H1 (cell line): Measurements from ENCODE around the gene PRKN. TPM values are rescaled to one million over a fixed set of nuclear protein-coding genes. Genes with fewer than 3 reads are reported as not detected.

Experiments
- CTCF ChIA-PET: fragments of 300-600 bp; sonication (Branson Sonifier 250); formaldehyde crosslinking; loops from one replicate; lab custom pipeline; 2021; ENCODE audit not compliant: partially characterized antibody; lab: Charles Lee
- POLR2A ChIA-PET: fragments of 300-600 bp; sonication (Branson Sonifier 250); formaldehyde crosslinking; loops from one replicate; lab custom pipeline; 2021; ENCODE audit warnings: inconsistent platforms; ENCODE audit not compliant: partially characterized antibody; lab: Charles Lee
- DNase-seq, 2 experiments: peaks; one replicate each; pipeline versions ENCODE4 v3.0.0 to v3.0.0-alpha.2; 2010 to 2022; ENCODE audit warnings: low spot score in 2 of 2, low read depth in 1 of 2, mixed read lengths in 1 of 2
- FAIRE-seq: peaks from 2 replicates; lab custom pipeline; 2011; peaks lifted over from hg19 to GRCh38; lab: Jason Lieb, UNC
- H2AFZ ChIP-seq: 2 replicates; pipeline ENCODE4 v1.8.1; 2012; ENCODE audit warnings: low read length, inconsistent platforms
- H2AK5ac ChIP-seq: 2 replicates; pipeline ENCODE4 v1.6.1; 2013; ENCODE audit warnings: low read depth, low read length
- H2BK120ac ChIP-seq: replicated peaks from 2 replicates; pipeline ENCODE3; 2013; ENCODE audit warnings: low read depth, low read length, inconsistent platforms
- H2BK12ac ChIP-seq: 2 replicates; pipeline ENCODE4 v1.6.1; 2013; ENCODE audit warnings: low read depth, low read length
- H2BK15ac ChIP-seq: 2 replicates; pipeline ENCODE4 v1.6.1; 2013; ENCODE audit warnings: low read length
- H2BK20ac ChIP-seq: 2 replicates; pipeline ENCODE4 v1.6.1; 2013; ENCODE audit warnings: low read length
- H2BK5ac ChIP-seq: 2 replicates; pipeline ENCODE4 v1.6.1; 2013; ENCODE audit warnings: low read depth, low read length
- H3K14ac ChIP-seq: 2 replicates; pipeline ENCODE4 v1.6.1; 2013; ENCODE audit warnings: inconsistent platforms; ENCODE audit not compliant: insufficient read length
- H3K18ac ChIP-seq: 2 replicates; pipeline ENCODE4 v1.6.1; 2013; ENCODE audit warnings: low read length; ENCODE audit errors: extremely low read depth
- H3K23ac ChIP-seq: 2 replicates; pipeline ENCODE4 v1.6.1; 2013; ENCODE audit warnings: inconsistent platforms; ENCODE audit not compliant: insufficient read length
- H3K23me2 ChIP-seq: 2 replicates; pipeline ENCODE4 v1.6.1; 2013; ENCODE audit warnings: low read depth, low read length
- H3K27ac ChIP-seq: 2 replicates; pipeline ENCODE4 v1.6.1; 2011; ENCODE audit warnings: low read depth, low read length, inconsistent platforms
- H3K27me3 ChIP-seq, 4 experiments: replicated peaks in 1 of 4; 1 replicate in 1 of 4; 2 replicates in 3 of 4; pipeline versions ENCODE4 v1.6.1 to v1.8.1; 2011 to 2013; ENCODE audit warnings: low read length in 3 of 4, mild to moderate bottlenecking in 3 of 4, inconsistent platforms in 2 of 4, mixed read lengths in 2 of 4, moderate library complexity in 1 of 4; ENCODE audit not compliant: control insufficient read depth in 3 of 4, insufficient read depth in 3 of 4; ENCODE audit errors: extremely low read depth in 1 of 4
- H3K36me3 ChIP-seq, 4 experiments: 2 replicates each; pipeline versions ENCODE4 v1.6.1 to v1.8.1; 2011 to 2013; ENCODE audit warnings: mild to moderate bottlenecking in 4 of 4, low read length in 3 of 4, moderate library complexity in 2 of 4, control low read depth in 1 of 4, inconsistent platforms in 1 of 4; ENCODE audit not compliant: insufficient read depth in 4 of 4, control insufficient read depth in 2 of 4
- H3K4ac ChIP-seq: replicated peaks from 2 replicates; pipeline ENCODE3; 2013; ENCODE audit warnings: low read length, low read depth, mixed read lengths, inconsistent platforms; ENCODE audit not compliant: insufficient read length
- H3K4me1 ChIP-seq, 4 experiments: replicated peaks in 1 of 4; 1 replicate in 1 of 4; 2 replicates in 3 of 4; pipeline versions ENCODE4 v1.6.1 to v1.8.1; 2011 to 2013; ENCODE audit warnings: low read length in 3 of 4, inconsistent platforms in 2 of 4, mixed read lengths in 1 of 4; ENCODE audit not compliant: insufficient read depth in 4 of 4, control insufficient read depth in 3 of 4
- H3K4me2 ChIP-seq, 2 experiments: 2 replicates each; pipeline versions ENCODE4 v1.6.1 to v1.8.1; 2011 to 2013; ENCODE audit warnings: low read depth in 2 of 2, low read length in 2 of 2, control low read depth in 1 of 2, inconsistent platforms in 1 of 2, mild to moderate bottlenecking in 1 of 2; ENCODE audit not compliant: insufficient read depth in 1 of 2
- H3K4me3 ChIP-seq, 4 experiments: fragments of 200-600, 300-600 bp in 1 of 4; sonication (generic), shearing (Covaris generic), sonication (Bioruptor Twin) in 1 of 4; 2 replicates each; pipeline versions ENCODE4 v1.5.1 to v1.8.1; 2011 to 2016; ENCODE audit warnings: low read length in 4 of 4, low read depth in 3 of 4, control low read depth in 2 of 4, inconsistent platforms in 2 of 4, mild to moderate bottlenecking in 2 of 4, mixed read lengths in 1 of 4, moderate library complexity in 1 of 4; ENCODE audit not compliant: insufficient read depth in 2 of 4; ENCODE audit errors: extremely low read depth in 1 of 4
- H3K56ac ChIP-seq: replicated peaks from 2 replicates; pipeline ENCODE3; 2013; ENCODE audit warnings: low read depth, mild to moderate bottlenecking, mixed read lengths, low read length, inconsistent platforms; ENCODE audit not compliant: insufficient read length
- H3K79me1 ChIP-seq: 2 replicates; pipeline ENCODE4 v1.6.1; 2013; ENCODE audit warnings: low read depth, low read length, control low read depth
- H3K79me2 ChIP-seq, 2 experiments: 2 replicates each; pipeline versions ENCODE4 v1.6.1 to v1.8.1; 2012 to 2013; ENCODE audit warnings: low read length in 2 of 2, mild to moderate bottlenecking in 2 of 2, inconsistent platforms in 1 of 2; ENCODE audit not compliant: insufficient read depth in 2 of 2, control insufficient read depth in 1 of 2
- H3K9ac ChIP-seq, 4 experiments: replicated peaks in 1 of 4; 1 replicate in 1 of 4; 2 replicates in 3 of 4; pipeline versions ENCODE4 v1.6.1 to v1.8.1; 2011 to 2013; ENCODE audit warnings: low read depth in 3 of 4, low read length in 3 of 4, control low read depth in 2 of 4, mild to moderate bottlenecking in 2 of 4, moderate library complexity in 2 of 4, inconsistent platforms in 1 of 4; ENCODE audit errors: extremely low read depth in 1 of 4
- H3K9me3 ChIP-seq, 2 experiments: 2 replicates each; pipeline versions ENCODE4 v1.6.1 to v1.8.1; 2012 to 2013; ENCODE audit warnings: mild to moderate bottlenecking in 2 of 2, moderate library complexity in 2 of 2, control low read depth in 1 of 2, inconsistent platforms in 1 of 2, low read depth in 1 of 2, low read length in 1 of 2, mixed read lengths in 1 of 2; ENCODE audit not compliant: insufficient read depth in 2 of 2
- H4K20me1 ChIP-seq, 2 experiments: replicated peaks in 1 of 2; 2 replicates each; pipeline versions ENCODE3 to v1.8.1; 2011 to 2013; ENCODE audit warnings: inconsistent platforms in 2 of 2, low read length in 2 of 2, mild to moderate bottlenecking in 1 of 2; ENCODE audit not compliant: insufficient read depth in 2 of 2, control insufficient read depth in 1 of 2
- H4K5ac ChIP-seq: 2 replicates; pipeline ENCODE4 v1.6.1; 2013; ENCODE audit warnings: low read length, low read depth, mixed read lengths, inconsistent platforms; ENCODE audit not compliant: insufficient read length
- H4K8ac ChIP-seq: 2 replicates; pipeline ENCODE4 v1.8.0; 2013; ENCODE audit warnings: mild to moderate bottlenecking, moderate library complexity, low read length, inconsistent platforms; ENCODE audit not compliant: insufficient read depth; ENCODE audit errors: extremely low read depth
- H4K91ac ChIP-seq: replicated peaks from 2 replicates; pipeline ENCODE3; 2013; ENCODE audit warnings: low read length, mixed read lengths, inconsistent platforms; ENCODE audit not compliant: insufficient read length
- ATF2 ChIP-seq: IDR thresholded peaks from 2 replicates; pipeline ENCODE4 v1.6.1; 2012; ENCODE audit warnings: low read length, inconsistent platforms
- EGR1 ChIP-seq: IDR thresholded peaks from 2 replicates; pipeline ENCODE4 v1.6.1; 2011; ENCODE audit warnings: low read depth, low read length, borderline replicate concordance
- EP300 ChIP-seq, 2 experiments: IDR thresholded peaks; 1 replicate in 1 of 2; 2 replicates in 1 of 2; pipeline ENCODE4 v1.6.1; 2011 to 2012; ENCODE audit warnings: low read depth in 2 of 2, low read length in 2 of 2, mild to moderate bottlenecking in 2 of 2, borderline replicate concordance in 1 of 2, inconsistent platforms in 1 of 2, moderate library complexity in 1 of 2
- JUND ChIP-seq: IDR thresholded peaks from 2 replicates; pipeline ENCODE4 v1.6.1; 2011; ENCODE audit warnings: mild to moderate bottlenecking, improper control_type of control experiment, low read length
- POLR2AphosphoS5 ChIP-seq: IDR thresholded peaks from 2 replicates; pipeline ENCODE4 v1.6.1; 2011; ENCODE audit warnings: low read depth, low read length
- SP1 ChIP-seq: IDR thresholded peaks from 2 replicates; pipeline ENCODE4 v1.6.1; 2011; ENCODE audit warnings: low read depth, low read length
- SP2 ChIP-seq: IDR thresholded peaks from 2 replicates; pipeline ENCODE4 v1.6.1; 2012; ENCODE audit warnings: mild to moderate bottlenecking, low read length, inconsistent platforms
- YY1 ChIP-seq: IDR thresholded peaks from 2 replicates; pipeline ENCODE4 v1.6.1; 2011; ENCODE audit warnings: low read depth, mild to moderate bottlenecking, low read length
- WGBS, 2 experiments: shearing (Covaris generic) in 1 of 2; methylation state at CpG; one replicate each; pipeline versions ENCODE4 v1.1.6 to v1.1.7; 2013 to 2015; ENCODE audit warnings: low lambda C conversion rate in 2 of 2, mixed read lengths in 2 of 2, inconsistent platforms in 1 of 2, low coverage in 1 of 2, missing lambda C conversion rate in 1 of 2; ENCODE audit not compliant: insufficient replicate concordance in 2 of 2, insufficient coverage in 1 of 2, insufficient read length in 1 of 2; ENCODE audit errors: extremely low coverage in 1 of 2, missing lambda C conversion rate in 1 of 2; 5-methylcytosine and 5-hydroxymethylcytosine counted together
- polyA plus RNA-seq, 7 experiments: library from polyadenylated mRNA; depleted of rRNA in 3 of 7; stranded (reverse) in 5 of 7; unstranded in 2 of 7; fragments of >200 nt in 5 of 7; fragments of 200-250 nt in 2 of 7; gene quantifications; 1 replicate in 5 of 7; 2 replicates in 1 of 7; 4 replicates in 1 of 7; pipeline versions ENCODE4 v1.2.1 to v1.2.3, GENCODE V29; 2011 to 2013; ENCODE audit warnings: missing spikeins in 2 of 7, mixed read lengths in 2 of 7
- total RNA-seq: library from RNA; stranded (reverse); fragmentation: NEBNext Ultra II Directional; extraction: Animal tissue kit (Norgen Biotek cat#: 25700); gene quantifications from 2 replicates; pipeline ENCODE4 v1.2.1, GENCODE V29; 2021

PRKN gene
- total and polyA plus RNA-seq, 2 of the 8 experiments (the other 6 are each of a cell fraction or from before 2014, with no cell fraction given): 0.13 to 0.29 TPM

- Histone ChIP-seq H2BK5ac (no peak overlapping the region), H2AFZ (no peak overlapping the region)
- TF ChIP-seq POLR2AphosphoS5: no peak
- no peak for TF ChIP-seq ATF2
- TF ChIP-seq YY1: no peak
- TF ChIP-seq EGR1: no peak
- no peak for TF ChIP-seq SP1
- no peak for TF ChIP-seq EP300 (IDR thresholded peaks at IDR 0.05; ENCODE audit: borderline replicate concordance in 1 of 2, low read depth in 2 of 2, low read length in 2 of 2)
- TF ChIP-seq SP2: no peak
- TF ChIP-seq JUND: no peak
- TF ChIP-seq, all 59 proteins: peak for 0
- Histone ChIP-seq H3K23me2 (no peaks in the 10 kb centered on the region), H2BK120ac (no peak overlapping the region), H3K9me3 (no peaks in the 10 kb centered on the region), H3K4me1 (no peaks in the 10 kb centered on the region), H3K4me2 (no peak overlapping the region), H3K9ac (no peak overlapping the region), H2BK20ac (no peak overlapping the region), H3K23ac (no peak overlapping the region), H3K4me3 (no peak overlapping the region), H4K8ac (no peak overlapping the region), H3K4ac (no peak overlapping the region), H4K5ac (no peak overlapping the region), H3K79me2 (no peaks in the 10 kb centered on the region), H2BK12ac (no peak overlapping the region), H3K27ac (no peak overlapping the region), H4K20me1 (no peaks in the 10 kb centered on the region), H4K91ac (no peak overlapping the region), H2BK15ac (no peak overlapping the region), H2AK5ac (no peak overlapping the region), H3K56ac (no peak overlapping the region), H3K27me3 (peaks cover 0 to 1% (median 0%) of the 10 kb centered on the region in 4 experiments; a peak in 1 of 7 replicates), H3K18ac (no peak overlapping the region), H3K79me1 (no peaks in the 10 kb centered on the region), H3K14ac (no peak overlapping the region), H3K36me3 (no peaks in the 10 kb centered on the region)
- no peak for DNase-seq
- ChIA-PET POLR2A (no interaction called here), CTCF (no interaction called here)
- WGBS, 2 experiments: 97% methylated on average over 6 of the region's 6 CpGs; no CpG with 5 or more reads in 1 of the 2 experiments
- FAIRE-seq: no peak
These were observed 1073.4 kb downstream of the PRKN start for GRCh38 chr6:161654209-161654608.
